Activated CD4-positive, CD25-positive, alpha-beta regulatory T cell treated with anti-CD3 and anti-CD28 coated beads, Interleukin-2, amount 50 U/mL, for 16 hours (primary cell): ENCODE data around the gene CSK.

ENCODE experiments used
- DNase-seq: peaks from one replicate; pipeline ENCODE4 v3.0.0-alpha.2; 2020; ENCODE audit warnings: low read depth, low spot score

CSK gene

DNA sequence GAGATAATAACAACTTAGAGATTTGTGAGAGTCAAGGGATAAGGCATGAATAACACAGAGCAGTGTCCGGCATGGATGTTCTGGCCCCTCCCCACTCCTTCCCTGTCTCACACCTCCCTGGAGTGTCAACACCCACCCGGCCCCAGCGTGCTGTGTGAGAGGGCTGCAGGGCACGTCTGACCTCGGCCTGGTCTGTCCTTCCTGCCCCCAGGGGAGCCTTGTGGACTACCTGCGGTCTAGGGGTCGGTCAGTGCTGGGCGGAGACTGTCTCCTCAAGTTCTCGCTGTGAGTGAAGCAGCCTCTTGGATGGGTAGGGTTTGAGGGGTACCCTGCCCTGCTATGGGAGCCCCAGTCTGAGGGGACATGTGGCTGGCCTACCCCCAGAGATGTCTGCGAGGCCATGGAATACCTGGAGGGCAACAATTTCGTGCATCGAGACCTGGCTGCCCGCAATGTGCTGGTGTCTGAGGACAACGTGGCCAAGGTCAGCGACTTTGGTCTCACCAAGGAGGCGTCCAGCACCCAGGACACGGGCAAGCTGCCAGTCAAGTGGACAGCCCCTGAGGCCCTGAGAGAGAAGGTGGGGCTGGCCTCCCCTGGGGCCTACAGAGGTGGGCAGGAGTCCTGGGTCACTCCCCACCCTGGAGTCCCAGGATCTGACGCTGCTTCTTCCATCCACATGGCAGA is 19.6 kb downstream of the CSK start:
- no peak for DNase-seq

GRCh38 chr15:74802290-74802689 is 20.4 kb downstream of the CSK start:
- no peak for DNase-seq

DNA sequence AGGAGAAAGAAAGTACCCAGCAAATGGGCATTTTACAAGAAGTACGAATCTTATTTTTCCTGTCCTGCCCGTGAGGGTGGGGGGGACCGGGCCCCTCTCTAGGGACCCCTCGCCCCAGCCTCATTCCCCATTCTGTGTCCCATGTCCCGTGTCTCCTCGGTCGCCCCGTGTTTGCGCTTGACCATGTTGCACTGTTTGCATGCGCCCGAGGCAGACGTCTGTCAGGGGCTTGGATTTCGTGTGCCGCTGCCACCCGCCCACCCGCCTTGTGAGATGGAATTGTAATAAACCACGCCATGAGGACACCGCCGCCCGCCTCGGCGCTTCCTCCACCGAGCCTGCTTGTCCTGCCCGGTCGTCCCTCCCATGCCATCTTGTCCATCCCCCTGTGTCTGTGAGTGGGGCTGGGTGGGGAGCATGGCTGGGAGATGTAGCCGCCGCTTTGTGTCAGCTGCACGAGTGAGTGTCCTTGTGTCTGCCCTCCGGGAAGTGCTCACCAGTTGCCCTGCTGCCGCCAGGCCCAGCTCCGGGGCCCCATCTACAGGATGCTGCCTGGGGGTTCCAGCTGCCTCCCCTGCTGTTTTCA is 21.1 kb downstream of the CSK start:
- DNase-seq, result no peak

DNA sequence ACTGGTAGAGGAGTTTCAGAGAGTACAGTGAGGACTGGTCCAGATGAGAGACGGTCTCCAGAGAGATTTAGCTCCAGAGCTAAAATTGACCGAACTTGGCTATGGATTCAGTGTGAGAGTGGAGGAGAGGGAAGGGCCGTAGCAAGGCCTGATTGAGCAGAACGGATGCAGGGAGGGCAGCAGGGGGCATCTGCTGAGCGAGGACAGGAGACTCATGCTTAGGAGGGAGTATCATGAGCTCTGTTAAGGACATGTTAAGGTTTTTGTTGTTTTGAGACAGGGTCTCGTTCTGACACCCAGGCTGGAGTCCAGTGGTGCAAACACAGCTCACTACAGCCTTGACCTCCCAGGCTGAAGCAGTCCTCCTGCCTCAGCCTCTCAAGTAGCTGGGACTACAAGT is 23.1 kb downstream of the CSK start:
- DNase-seq, result no peak

- DNase-seq, result no peak
Measured at GRCh38 chr15:74807282-74807681, 25.4 kb downstream of the CSK start.

GRCh38 chr15:74808078-74808839 is 26.4 kb downstream of the CSK start:
- DNase-seq, result no peak

- DNase-seq, result no peak
Measured at GRCh38 chr15:74808840-74809229, 27.0 kb downstream of the CSK start.

DNA sequence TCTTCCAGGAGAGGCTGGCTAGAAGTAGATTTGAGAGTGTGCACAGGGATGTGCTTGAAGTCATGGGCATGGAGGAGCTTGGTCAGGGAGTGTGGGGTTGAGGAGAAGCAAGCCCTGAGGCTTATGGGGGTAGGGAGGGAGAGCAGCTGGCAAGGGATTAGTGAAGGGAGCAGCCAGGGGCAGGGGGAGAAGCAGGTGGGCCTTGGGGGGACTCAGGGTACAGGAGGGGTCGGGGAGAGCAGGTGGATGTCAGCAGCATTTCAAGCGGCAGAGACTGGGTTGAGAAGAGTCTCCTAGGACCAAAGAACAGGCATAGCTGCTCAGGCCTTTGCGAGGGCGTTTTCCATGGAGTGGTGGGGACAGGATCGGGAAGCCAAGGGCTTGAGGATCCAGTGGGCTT is 27.4 kb downstream of the CSK start:
- no peak for DNase-seq

- DNase-seq, result no peak
Measured at GRCh38 chr15:74809956-74810355, 28.1 kb downstream of the CSK start.

GRCh38 chr15:74812533-74812932 is 30.7 kb downstream of the CSK start, which contains the start of gene LMAN1L:
Gene LMAN1L (plus strand): TSS chr15:74812835. CDS start chr15:74812855, 20 bp downstream.
- no peak for DNase-seq

GRCh38 chr15:74815121-74815934 is 33.4 kb downstream of the CSK start:
- DNase-seq, result no peak

GRCh38 chr15:74815961-74816360 is 34.1 kb downstream of the CSK start:
- DNase-seq, result no peak

- DNase-seq, result no peak
Measured at GRCh38 chr15:74816624-74817369, 34.9 kb downstream of the CSK start.

- DNase-seq, result no peak
Measured at GRCh38 chr15:74817370-74817737, 35.5 kb downstream of the CSK start.

DNA sequence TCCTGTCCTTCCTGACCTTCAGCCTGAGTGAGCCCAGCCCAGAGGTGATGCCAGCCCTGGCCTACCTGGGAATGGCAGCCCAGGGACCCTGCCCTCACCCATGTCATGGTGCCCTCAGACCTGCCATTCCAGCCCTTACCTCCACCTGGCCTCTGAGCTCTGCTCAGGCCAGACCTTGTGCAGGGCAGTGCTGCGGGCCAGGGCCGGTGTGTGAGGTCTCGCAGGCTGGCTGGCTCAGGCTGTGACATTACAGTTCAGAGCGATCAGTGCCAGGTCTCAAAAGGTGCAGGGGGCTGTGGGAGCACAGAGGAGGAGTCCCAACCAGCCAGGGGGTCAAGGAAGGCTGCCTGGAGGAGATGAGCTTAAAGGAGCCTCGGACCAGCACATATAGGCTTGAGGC is 38.2 kb downstream of the CSK start:
- no peak for DNase-seq

- no peak for DNase-seq
Measured at GRCh38 chr15:74821091-74821789, 39.4 kb downstream of the CSK start.

DNA sequence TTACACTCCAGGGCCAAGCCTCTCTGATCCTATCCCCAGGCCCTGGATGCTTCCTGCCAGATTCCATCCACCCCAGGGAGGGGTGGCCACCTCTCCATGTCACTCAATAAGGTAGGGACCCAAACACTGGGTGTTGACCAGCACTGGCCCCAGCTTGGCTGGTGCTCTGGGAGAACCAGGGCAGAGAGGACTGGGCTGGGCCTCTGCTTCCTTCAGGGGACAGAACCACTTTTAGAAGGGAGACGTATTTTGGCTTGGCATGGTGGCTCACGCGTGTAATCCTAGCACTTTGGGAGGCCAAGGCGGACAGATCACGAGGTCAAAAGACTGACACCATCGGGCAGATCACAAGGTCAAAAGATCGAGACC is 39.9 kb downstream of the CSK start:
- no peak for DNase-seq

GRCh38 chr15:74822233-74822632 is 40.4 kb downstream of the CSK start:
- DNase-seq, result no peak

DNA sequence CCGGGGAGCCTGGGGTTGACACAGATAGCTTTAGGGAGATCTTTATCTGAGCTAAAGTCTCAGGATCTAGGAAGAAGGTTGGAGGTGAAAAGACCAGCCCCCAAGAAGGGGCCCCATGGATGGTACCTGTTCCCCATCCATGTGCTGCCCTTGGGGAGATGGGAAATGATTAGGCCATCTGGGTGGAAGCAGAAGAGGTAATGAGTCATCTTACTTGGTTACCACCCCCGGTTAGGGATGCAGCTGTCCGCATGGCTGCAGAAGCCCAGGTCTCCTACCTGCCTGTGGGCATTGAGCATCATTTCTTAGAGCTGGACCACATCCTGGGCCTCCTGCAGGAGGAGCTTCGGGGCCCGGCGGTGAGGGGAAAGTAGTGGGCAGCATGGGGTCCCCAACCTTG is 41.4 kb downstream of the CSK start:
- no peak for DNase-seq

GRCh38 chr15:74824976-74825375 is 43.1 kb downstream of the CSK start:
- DNase-seq, result no peak

GRCh38 chr15:74825866-74826265 is 44.0 kb downstream of the CSK start:
- no peak for DNase-seq
